ENCODE results near the gene VSIR.

Gene VSIR

DNA sequence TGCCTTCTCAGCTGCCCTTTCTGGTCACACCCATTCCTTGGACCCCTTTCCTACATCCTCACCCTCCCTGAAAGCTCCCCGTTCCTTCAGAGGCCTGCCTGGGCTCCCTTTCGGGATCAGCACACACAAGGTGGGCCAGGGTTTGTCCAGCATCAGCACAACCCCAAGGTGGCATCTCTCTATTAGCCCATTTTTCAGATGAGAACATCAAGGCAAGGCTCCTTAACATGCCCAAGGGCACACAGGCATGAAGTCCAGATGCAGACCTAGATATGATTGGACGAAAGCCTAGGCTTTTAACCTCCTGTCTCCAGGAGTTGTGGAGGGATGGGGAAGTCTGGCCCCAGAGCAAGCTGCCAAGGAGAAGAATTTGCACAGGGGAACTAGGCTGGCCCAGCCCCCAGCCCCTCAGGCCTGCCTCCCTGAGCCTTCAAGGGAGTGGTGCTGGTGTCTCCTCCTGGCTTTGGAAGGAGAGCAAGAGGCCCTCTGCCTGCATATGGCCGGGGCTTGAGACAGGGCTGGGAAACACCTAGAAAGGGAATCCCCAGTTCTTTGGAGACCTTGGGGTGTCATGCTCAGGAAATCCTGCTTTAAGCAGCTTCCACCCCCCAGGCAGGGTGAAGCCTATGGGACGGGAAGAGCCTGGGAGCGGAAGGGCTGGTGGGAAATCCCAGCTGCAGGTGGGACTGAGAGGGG lies 9.0 kb upstream of the VSIR start:
- DNase-seq (ENCODE audit: low read depth) = no peak

DNA sequence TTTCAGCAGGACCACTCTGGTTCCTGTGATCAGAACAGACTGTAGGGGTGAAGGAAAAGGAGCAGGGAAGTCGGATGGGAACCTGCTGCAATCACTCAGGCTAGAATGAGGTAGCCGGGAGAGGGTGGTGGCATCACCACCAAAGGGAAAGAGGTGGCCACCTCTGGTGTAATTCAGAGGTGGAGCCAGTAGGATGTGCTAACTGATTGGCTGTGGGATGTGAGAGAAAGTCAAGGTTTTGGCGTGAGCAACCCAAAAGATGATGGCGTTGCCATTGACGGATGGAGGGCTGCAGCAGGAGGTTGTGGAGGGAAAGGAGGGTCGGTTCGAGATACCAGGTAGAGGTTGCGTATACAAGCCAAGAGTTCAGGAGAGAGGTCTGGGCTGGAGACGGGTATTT lies 7.4 kb upstream of the VSIR start:
- no peak for DNase-seq (ENCODE audit: low read depth)

DNA sequence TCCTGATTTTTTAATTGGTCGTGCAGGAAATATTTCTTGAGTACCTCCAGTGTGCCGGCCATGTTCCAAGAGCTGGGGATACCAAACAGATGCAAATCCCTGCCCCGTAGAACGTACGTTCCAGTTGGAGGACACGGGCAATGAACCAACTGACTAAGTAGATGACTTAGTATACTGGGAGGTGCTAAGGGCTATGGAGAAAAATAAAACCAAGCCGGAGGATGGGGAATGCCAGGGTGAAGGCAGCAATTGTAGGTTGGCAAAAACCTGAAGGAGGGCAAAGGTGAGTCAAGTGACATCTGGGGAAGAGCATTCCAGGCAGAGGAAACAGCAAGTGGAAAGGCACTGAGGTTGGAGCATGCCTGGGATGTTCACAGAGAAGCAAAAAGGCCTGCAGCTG lies 6.8 kb upstream of the VSIR start:
- no peak for DNase-seq (ENCODE audit: low read depth)

DNA sequence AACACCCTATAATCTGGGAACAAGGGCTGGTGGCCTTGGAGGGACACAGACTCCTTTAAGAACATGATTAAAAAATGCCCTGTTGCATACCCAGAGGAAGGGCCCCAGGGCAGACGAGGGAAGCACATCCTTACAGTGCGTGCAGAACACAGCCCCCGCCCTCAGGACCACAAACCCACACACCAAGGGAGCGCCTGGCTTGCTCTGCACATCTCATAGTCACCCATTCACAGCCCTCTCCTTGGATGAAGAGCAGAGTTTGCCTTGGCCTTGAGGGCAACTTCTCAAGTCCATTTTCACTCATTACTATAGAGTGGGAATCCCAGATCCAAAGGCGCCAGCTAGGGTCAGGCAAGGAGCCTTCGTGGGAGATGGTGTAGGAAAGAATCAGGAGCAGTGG lies 6.3 kb upstream of the VSIR start:
- no peak for DNase-seq (ENCODE audit: low read depth)

DNA sequence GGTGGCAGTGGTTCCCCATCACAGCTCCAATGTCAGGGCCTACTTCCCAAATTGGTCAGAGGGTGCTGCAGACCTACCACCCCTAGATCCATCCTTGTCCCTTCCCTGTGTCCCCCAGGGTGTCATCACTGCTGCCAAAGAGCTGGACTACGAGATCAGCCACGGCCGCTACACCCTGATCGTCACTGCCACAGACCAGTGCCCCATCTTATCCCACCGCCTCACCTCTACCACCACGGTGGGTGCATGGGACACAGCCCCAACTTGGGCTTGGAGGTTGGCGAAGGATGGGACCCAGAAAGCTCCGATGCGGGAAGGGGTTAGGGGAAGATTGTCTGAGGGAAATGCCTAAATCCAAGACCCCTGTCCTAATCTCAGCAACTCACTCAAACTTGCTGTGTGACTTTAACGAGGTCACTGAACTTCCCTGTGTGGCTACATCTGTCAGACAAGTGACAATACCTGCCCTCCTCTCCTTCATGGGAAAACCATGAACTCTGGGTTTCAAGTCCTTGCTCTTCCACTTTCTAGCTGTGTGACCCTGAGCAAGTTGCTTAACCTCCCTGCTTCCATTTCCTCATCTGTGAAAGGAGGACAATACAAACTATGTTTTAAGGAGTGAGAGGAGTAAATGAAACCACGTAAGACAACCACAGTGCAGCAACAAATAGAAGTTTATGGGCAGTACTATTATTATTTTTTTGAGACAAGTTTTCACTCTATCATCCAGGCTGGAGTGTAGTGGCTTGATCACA lies 4.9 kb upstream of the VSIR start:
- DNase-seq (ENCODE audit: low read depth) = no peak

DNA sequence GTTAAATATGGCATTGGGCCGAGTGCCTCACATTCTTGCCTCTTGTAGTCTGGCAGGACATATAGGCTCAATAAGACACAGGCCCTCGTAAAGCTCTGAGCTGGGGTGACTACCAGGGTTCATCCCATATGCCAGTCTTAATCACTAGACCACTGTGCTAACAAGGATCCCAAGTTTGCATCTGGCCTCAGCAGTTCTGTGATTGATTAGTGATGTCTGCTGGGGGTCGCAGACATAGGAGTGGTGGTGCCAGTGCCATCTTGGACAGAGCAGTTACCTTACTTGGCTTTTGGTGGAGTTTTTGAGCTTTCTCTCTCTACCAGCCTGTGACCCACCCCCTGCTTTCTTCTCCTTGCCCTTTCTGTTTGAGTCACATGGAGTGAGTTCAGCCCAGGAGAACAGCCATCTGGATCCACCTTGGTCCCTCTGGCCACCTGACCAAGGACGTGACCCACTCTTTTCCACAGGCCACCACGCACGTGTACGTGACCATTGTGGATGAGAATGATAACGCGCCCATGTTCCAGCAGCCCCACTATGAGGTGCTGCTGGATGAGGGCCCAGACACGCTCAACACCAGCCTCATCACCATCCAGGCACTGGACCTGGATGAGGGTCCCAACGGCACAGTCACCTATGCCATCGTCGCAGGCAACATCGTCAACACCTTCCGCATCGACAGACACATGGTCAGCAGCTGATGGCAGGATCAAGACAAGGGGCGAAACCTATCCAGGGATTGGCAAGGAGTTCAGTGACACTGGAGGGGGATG lies 4.1 kb upstream of the VSIR start:
- no peak for DNase-seq (ENCODE audit: low read depth)

DNA sequence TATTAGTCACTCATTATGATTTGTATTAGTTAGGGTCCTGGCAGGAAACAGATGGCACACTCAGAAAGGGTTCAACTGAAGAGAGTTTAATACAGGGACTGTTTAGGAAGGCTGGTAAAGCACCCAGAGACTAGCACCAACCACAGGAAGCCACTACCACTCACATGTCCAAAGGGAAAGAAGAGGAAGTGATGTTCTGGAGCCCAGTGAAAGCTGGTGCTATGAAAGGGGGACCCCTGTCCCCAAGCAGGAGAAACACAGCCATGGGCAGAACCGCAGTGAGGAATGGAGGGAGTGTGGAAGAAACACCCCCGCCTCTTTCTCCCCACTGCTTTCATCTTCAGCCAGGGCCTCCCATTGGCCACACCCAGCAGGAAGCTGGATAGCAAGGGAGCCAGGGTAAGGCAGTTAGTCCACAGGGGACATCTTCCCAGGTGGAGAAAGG lies 3.2 kb upstream of the VSIR start:
- no peak for DNase-seq (ENCODE audit: low read depth)

DNA sequence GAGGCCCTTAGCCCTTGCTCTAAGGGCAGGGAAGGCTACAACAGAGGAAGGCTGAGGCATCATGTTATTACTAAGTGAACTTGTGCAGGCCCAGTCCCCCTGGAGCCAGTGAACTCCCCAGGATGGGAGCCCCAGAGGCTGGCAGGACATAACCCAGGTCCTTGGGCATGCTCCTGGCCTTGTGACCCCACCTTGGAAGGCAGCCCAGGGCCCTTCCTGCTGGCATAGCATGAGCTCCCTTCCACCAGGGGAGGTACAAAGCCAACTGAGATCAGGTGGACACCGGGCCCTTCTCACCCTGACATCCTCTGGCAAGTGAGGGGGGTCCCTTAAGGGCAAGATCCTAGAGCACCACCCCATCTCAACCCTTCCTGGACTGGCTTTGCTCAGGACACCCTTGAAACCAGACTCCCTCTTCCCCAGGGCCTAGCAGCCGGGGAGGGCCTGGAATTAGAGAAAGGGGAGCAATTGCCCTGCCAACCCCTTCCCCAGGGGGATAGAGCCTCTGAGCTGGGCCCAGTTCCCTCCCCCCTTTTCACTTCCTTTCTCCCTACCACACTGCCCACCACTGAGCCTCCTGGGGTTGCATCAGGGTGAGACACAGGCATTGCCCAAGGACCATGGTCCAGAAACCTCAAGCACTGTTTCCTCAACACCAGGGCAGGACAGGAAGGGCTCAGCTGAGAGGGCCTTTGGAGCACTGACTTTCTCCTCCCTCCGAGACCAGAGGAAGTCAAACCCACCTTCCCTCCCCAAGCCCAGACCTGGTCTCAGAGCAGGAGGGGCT lies 1.8 kb upstream of the VSIR start:
- no peak for DNase-seq (ENCODE audit: low read depth)

DNA sequence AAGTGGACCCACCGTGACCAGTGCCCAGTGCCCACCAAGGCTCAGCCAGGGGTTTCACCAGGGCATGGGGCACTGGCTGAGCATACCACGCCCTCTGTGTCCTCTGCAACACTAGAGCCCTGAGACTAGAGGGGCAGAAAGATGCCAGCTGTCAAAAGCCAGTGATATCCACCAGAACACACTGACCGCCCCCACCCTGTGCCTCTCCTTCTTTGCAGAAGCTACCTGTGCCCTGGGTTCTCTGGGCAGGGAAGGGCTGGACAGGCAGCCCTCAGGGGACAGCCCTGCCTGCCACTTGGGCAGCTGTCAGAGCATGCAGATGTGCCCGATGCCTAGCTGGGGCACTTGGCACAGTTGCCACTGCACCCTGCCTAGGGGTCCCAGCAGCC lies 494 bp downstream of the VSIR start:
- DNase-seq (ENCODE audit: low read depth) = no peak

DNA sequence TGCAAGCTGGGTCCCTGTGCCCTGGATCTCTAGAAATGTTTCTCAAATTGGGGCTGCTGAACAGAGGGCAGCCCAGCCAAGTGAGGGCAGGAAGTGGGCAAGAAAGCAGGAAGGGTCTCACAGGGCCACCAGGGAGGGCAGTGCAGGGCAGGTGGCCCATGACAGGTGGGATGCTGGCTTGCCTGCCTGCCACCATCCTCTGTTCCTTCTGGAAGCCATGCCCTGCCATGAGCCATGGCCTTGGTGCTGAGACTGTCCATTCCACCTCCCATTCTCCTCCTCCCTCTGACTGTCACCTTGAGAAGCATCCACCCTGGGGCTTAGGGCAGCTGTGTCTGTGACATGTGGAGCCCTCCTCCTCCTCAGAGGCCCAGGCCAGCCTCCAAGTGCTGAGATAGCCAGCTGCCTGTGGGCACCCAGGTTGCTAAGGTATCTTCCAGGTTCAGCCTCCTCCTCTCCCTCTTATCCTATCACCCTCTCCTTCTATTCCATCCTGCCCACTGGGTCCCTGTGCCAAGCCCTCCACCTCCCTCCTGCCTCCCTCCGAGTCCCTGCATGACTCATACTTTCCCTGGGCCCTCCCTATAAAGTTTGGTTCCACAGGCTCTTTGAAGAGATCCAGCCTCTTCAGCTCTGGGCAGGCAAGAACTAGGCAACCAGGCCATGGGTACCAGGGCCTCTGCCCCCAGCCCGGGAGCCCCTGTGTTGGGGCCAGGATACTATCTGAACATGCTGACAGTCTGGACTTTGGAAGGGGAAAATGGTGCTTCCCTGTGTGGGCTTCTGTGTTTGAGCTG lies 1.3 kb downstream of the VSIR start:
- peak; percentile 74 for DNase-seq (ENCODE audit: low read depth)

DNA sequence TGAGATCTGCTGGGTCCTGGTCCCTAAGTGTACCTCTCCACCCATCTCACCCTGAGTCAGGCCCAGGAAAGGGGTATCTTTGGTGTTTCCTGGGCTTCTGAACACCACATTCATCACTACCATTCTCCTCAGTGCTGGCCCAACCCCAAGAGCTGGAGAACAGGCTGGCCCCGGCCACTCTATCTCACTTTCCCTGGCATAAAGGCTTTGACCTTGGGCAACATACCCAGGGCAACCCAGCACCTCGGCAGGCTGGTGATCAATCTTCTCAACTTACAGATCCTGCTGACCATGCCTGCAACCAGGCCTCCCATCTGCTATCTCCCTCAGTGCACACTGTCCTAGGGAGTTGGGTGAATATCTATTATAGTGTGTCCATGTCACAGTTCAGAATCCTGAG lies 2.1 kb downstream of the VSIR start:
- DNase-seq (ENCODE audit: low read depth) = no peak

DNA sequence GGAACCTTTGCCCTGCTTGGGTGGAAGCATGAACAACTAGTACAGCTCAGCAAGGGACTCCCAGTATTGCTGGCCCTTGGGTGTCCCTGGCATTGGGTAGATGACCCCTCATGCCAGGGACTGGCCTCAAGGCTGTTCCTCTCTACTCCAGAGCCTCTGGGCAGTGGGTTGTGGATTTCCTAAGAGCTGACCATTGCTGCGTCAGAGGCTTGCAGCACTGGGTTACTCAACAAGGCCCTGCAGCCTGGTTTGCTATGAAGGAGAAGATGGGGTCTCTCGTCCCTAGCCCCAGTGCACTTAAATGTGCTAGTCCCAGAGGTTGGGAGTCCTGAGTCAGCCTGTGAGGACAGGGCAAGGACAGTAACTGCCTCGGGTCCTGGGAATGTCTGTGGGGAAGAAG lies 2.5 kb downstream of the VSIR start:
- DNase-seq (ENCODE audit: low read depth) = no peak

DNA sequence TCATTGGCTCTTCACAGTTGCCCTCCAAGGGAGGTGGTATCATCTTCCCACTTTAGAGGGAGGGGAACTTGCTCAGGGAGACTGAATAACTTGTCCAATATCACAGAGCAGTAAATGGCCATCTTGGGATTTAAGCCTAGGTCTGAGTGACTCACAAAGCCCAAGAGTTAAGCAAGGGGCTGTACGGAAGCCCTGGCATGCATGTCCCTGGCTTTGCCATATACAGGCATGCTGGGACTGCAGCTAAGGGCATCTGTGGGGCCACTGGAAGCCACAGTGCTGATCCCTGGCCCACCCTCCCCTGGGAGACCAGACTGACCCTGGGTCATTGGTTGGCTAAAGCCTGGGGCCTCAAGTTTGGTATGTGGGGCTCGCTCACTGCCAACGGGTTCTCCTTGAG lies 3.1 kb downstream of the VSIR start:
- DNase-seq (ENCODE audit: low read depth) = no peak

DNA sequence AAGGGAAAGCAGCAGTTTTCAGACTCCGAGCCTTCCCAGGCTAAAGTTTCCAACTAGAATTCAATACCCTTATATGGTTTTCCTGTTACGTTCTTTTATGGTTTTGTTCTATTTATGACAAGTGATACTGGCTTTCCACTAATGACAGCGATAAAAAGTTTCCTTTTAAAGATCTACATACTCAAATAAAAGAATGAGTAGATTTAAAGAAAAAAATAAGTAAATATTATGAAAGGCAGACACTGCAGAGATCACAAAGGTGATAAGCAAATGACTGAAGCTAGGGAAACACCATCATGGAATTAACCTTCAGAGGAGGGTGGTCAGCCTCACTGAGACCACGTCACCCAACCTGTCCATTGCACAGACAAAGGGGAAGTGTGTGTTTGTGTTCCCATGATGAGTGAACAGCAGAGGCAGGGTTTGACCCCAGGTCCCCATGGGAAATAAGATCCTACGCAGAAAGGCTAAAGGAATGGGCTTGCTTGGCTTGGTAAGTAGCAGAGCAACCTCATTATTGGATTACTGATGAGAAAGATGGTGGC lies 4.0 kb downstream of the VSIR start:
- DNase-seq (ENCODE audit: low read depth) = no peak

DNA sequence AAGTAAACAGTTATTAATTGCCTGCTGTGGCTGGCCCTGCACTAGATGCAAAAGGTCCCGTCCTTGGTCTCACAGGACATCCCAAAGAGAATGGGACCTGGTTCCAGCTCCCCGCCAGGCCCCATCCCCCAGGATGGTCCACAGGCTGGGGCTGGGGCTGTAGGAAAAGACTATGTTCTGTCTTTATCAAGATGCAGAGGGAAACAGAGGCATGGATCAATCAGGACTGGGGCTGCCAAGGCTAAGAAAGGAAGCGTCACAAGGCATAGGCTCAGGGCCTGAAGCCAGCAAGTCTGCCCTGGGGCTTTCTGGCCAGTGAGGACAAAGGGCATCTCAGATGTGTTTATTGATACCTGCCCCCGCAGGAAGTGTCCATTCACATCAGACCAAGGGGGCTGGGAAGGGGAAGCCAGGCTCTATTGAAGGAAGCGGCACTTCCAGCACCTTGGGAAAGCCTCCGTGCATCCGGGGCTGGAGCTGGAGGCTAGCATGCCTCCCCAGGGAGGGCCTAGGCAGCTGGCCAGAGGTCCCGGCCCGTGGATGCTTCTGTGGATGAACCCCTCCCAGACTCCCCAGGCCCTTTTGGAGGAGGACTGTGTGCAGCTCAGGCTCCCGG lies 5.8 kb downstream of the VSIR start:
- no peak for DNase-seq (ENCODE audit: low read depth)

DNA sequence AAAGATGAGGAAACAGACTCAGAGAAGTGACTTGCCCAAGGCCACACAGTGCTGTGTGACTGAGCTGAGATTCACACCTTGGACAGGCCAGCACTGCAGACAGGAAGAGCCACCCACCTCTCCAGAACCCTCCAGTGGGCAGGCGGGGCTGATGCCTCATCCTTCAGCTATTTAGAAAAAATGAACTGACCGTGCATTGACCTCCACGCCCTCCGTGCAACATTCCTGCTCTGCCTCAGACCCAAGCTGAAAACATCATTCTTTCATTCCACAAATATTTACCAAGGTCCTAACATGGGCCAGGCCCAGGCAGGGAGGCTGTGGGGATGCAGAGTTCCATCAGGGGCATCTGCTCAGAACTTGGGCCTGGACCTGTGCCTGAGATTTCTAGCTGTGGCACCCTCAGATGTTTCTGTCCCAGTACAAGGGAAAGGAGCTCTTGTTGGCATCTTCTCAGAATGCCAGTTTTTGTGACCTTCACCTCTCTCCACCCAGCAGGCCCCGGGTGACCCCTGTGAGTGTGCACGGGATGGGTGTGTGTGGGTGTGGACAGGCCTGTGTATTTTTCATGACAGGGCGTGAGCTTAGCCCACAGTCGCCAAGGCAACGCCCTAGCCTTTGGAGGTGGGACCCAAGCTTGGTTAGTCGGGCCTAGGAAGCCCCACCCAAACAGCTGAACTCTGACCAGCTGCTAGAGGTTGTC lies 6.5 kb downstream of the VSIR start:
- DNase-seq (ENCODE audit: low read depth) = peak; percentile 97

DNA sequence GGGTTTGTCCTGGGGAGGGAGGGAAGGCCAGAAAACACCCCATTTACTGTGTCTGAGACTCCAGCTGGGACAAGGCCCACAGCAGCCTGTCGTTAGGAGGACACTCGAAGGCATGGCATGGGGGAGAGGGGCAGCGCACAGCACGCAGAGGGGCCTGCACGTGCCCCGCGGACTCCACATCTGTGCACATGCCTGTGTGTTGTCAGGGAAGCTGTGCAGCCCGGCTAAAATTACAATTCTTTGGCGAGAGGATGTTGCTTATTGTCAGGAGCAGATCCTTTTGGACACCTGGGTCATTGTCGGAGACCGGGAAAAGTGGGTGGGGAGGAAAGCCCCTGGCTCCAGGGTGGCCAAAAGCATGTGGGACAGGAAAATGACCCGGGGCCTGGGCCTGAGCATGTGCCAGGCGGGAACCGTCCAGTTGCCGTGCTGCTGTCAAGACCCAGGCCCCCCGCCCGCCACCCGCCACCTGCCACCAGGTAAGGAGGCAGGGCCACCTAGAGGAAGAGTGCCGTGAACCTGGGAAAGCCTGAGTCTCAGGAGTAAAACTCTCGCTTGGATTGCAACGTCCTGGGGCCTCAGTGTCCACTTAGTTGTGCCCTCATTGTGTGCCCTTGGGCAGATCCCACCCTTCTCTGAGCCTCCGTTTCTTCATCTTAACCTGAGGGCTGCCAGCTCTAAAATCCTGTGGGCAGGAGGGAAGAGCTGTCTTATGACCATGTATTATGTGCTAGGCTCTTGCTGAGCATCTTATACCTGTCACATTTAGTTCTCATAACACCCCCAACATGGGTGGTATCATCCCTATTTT lies 7.2 kb downstream of the VSIR start:
- DNase-seq (ENCODE audit: low read depth) = no peak

DNA sequence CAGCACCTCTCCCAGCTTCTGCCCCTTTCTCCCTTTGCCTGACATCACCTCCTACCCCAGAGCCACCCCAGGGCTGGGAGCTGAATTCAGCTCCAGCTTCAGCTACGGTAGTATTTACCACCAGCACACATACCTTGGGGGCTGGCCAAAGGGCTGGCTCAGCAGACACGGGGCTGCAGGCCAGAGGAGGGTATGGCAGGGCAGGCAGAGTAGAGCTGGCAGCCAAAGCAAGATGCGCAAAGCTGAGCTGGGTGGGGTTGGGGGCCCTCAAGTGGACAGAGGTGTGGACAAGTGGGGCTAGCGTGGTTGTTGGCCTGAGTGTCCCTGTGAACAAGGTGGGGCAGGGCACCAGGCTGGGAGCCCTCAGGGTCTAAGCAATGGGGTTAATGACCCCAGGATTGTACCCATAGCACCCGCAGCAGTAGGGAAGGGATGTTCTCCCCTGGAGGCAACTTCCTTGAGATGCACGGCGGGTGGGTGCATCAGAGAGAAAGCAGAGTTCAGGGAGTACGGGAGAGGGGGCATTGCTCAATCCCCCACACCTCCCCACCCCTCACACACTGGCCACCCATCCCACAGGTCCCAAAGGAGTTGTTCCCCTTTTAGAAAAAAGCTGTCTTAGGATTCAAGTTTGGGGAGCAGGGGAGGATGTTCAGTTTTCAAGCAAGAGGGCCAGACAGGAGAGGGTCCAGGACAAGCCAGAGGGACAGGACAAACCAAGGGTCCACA lies 8.0 kb downstream of the VSIR start:
- no peak for DNase-seq (ENCODE audit: low read depth)

Measured in GM04504 (cell line).